HG03378 (cell line): ENCODE measurements around the gene MPLKIP.
"Not testable (repeated sequence)": the region's sequence is repeated elsewhere in the genome, so short reads cannot be mapped to it uniquely, and the experiment has no call there.

Experiments used
- ATAC-seq: cut with Tn5 transposase; IDR thresholded peaks from one replicate; pipeline ENCODE4 v1.9.1; 2021; ENCODE audit warnings: mild to moderate bottlenecking, moderate library complexity; ENCODE audit not compliant: unreplicated experiment

MPLKIP gene

DNA sequence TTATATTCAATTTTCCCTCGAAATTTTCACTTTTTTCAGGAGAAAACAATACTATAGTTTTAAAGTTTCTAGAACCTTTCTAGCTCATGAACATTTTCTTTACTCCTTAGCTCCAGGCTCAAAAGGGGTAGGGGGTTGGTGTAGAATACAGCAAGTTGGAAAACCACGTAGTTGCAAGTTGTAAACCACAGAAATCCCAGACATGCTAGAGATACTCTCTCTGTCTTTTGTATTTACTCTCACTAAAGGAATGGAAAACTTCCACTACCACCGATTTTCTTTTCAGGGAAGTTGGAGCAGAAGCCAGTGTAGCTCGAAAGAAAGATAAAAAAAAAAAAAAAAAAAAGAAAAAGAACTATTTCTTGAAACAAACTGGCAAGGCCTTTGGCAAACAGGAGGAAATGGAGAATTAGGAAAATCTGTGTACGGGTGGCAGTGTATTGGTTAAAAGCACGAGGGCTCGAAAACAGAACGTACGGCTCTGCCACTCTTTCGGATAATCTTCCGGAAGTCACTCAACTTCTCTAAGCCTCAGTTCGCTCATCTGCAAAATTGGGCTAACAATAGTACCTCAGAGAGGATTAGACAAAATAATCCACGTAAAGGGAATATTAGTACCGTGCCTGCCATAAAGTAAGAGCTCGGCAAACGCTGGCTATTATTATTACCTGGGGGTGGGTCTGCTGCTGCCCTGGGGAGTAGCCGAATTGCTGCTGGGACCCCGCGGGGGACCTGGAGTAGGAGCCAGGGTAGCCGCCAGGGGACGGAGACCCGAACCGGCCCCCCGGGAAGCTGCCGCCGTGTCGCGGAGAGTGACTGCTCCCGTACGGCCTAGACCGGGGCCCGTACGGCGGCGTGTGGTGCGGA, 628 bp downstream of the MPLKIP start:
- peak; percentile 14 for ATAC-seq

DNA sequence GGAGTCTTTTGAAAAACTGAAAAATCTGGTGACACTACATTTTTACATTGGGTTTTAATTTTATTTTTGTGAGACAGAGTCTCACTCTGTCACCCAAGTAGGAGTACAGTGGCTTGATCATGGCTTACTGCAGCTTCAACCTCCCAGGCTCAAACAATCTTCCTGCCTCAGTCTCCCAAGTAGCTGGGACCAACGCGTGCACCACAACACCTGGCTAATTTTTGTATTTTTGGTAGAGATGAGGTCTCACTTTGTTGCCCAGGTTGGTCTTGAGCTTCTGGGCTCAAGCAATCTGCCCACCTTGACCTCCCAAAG, 11.5 kb downstream of the MPLKIP start:
- ATAC-seq: no peak

DNA sequence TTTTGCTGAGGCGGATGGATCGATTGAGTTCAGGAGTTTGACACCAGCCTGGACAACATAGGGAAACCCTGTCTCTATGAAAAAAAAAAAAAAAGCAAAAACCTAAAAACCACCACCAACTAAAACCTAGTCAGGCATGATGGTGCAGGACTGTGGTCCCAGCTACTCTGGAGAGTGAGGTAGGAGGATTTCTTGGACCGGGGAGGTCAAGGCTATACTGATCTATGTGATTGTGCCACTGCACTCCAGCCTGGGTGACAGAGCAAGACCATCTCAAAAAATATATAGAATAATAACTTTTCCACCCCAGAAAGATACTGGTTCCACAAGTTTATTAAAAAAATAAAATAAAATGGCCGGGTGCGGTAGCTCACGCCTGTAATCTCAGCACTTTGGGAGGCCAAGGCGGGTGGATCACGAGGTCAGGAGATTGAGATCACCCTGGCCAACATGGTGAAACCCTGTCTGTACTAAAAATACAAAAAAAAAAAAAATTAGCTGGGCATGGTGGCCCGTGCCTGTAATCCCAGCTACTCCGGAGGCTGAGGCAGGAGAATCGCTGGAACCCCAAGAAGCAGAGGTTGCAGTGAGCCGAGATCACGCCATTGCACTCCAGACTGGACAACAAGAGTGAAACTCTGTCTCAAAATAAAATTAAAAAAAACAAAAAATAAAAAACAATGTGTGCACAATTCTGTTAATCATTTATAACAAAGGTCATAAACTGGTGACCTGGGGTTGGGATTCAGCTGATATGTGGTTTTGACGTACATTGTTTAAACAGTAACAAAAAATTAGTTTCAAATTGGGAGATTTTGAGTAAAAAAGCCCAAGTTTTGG, 12.1 kb downstream of the MPLKIP start:
- not testable (repeated sequence) for ATAC-seq

DNA sequence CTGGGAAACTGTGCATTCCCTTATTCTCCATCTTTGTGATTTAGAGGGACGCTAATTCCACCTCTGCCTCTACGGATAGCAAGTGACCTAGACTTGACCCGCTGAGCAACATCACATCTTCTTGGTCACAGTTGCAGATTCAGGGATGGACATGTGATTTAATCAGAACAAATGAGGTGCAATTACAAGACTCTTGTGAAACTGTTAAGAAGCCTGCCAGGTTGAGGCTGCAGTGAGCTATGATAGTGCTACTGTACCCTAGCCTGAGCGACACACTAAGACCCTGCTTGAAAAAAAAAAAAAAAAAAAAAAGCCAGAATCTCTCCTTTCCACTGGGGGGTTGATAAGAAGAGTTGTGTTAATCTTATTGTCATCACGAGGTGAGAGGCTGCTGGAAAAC, 14.4 kb downstream of the MPLKIP start:
- no peak for ATAC-seq

DNA sequence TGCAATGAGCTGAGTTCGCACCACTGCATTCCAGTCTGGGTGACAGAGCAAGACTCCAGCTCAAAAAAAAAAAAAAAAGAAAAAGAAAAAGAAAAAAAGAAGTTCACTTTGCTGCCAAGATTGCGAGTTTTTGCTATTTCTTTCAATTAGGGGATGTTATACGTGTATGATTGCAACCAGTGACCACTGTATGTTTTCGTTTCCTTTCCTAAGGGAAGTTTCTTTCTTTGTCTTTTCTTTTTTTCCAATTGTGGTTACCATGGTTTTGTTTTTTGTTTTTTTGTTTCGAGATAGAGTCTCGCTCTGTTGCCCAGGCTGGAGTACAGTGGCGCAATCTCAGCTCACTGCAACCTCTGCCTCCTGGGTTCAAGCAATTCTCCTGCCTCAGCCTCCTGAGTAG, 16.2 kb downstream of the MPLKIP start:
- not testable (repeated sequence) for ATAC-seq

DNA sequence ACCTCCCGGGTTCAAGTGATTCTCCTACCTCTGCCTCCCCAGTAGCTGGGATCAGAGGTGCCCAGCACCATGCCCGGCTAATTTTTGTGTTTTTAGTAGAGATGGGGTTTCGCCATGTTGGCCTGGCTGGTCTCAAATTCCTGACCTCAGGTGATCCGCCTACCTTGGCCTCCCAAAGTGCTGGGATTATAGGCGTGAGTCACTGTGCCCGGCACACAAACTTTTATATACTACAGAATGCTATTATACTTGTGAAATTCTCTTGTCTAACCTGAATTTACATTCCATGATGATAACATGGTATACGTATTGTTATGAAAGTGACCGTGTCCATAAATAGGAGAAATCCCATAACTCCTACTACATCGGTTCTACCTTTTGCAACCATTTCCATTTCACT, 17.2 kb downstream of the MPLKIP start:
- ATAC-seq: not testable (repeated sequence)

DNA sequence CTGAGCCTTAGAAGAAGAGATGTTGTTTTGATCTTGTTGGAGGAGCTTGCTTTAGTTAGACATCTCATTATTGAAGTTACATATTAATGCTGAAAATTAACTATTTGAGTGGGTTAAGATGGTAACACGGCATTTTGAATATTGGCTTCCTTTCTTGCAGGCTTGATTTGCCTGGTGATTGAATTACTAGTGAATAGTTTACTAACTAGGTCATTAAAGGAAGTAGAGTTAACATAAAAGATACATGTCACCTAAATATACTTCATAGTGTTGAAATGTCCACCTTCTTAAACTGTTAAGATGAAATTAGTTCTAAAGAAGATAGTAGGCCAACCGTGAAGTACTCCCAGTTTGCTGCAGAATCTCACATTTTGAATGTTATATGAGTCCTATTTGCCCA, 18.5 kb downstream of the MPLKIP start:
- ATAC-seq: no peak

DNA sequence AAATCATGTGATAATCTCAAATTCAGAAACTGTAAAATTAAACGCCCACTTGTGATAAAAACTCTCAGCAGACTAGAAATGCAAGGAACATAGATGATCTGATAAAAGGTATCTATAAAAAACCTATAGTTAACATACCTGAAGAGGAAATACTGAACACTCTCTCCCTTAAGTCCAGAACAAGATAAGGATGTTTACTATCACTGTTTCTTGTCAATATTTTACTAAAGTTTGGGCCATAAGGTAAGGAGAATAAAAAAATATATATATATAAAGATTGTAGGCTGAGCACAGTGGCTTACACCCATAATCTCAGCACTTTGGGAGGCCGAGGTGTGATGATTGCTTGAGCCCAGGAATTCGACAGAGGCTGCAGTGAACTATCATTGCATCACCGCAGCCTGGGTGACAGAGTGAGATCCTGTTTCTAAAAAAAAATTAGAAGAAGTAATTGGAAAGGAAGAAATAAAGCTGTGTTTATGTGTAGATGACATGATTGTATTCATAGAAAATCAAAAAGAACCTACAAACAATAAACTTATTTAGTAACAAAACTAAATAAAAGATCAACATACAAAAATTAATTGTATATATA, 28.4 kb downstream of the MPLKIP start:
- no peak for ATAC-seq

DNA sequence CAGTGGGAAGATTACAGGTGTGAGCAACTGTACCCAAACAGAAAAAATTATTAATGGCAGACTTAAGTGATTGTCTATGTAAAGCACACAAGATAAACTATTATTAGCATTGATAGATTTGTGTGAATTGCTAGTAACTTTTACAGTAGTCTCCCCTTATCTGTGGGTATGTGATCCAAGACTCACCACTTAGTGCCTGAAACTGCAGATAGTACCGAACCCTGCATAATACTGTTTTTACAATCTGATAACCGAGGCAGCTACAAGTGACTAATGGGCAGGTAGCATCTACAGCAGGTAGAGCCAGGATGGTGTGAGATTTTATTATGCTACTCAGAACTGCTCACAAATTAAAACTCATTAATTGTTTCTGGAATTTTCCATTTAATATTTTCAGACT, 31.5 kb downstream of the MPLKIP start:
- no peak for ATAC-seq

DNA sequence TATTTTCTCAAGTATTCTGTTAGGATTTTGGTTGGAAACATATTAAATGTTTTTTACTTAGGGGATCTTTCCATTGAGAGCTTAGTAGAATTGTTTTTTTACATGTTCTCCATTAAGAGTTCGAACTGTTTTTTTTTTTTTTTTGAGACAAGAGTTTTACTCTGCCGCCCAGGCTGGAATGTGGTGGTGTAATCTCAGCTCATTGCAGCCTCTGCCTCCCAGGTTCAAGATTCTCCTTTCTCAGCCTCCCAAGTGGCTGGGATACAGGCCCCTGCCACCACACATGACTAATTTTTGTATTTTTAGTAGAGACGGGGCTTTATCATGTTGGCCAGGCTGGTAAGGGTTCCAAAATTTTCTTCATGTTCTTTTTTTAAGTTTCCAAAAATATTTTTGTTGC, 33.2 kb downstream of the MPLKIP start:
- no peak for ATAC-seq

DNA sequence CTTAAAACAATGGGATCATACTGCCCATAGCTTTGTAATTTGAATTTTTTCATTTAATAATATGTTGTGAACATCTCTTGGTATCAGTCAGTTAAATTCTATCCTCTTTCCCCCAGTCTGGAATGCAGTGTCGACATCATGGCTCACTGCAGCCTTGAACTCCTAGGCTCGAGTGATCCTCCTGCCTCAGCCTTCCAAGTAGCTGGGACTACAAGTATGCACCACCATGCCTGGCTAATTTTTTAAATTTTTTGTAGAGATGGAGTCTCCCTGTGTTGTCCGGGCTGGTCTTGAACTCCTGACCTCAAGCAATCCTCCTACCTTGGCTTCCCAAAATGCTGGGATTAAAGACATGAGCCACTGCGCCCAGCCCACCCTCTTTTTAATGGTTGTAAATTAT, 34.6 kb downstream of the MPLKIP start:
- no peak for ATAC-seq

DNA sequence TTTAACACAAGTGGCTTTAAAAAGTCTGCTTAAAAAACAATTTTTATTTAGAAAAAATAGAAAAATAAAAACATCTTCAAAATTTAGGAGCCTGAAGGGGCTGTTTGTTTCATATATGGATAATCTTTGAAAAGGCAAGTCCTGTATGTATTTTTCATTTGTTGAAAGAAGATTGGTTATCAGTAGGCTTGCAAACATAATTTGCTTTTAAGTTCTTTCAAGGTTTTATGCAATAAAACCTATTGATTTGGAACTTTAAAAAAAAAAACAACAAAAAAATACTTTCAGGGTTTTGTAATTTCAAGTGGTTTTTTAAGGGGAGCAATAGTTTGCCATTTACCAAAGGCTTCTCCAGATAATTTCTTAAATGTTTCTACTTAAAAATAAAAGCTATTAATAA, 35.6 kb downstream of the MPLKIP start:
- ATAC-seq: no peak

DNA sequence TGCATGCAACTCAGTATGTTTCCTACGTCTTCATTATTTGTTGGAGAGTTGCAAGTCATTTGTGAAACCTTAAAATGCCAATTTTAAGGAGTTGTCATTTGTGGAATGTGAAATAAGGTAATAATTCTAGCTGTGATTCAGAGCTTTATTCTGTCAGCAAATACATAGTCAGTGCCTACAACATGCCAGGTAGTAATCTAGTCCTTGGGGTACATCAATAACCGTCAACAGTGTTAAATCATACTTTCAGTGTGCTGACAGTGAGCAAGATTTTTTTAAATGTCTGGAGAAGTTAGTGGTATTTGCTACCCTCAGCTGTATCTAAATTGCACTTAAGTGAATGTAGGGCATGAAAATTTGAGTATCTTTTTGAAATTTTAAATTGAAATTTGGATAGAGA, 36.7 kb downstream of the MPLKIP start:
- ATAC-seq: no peak

DNA sequence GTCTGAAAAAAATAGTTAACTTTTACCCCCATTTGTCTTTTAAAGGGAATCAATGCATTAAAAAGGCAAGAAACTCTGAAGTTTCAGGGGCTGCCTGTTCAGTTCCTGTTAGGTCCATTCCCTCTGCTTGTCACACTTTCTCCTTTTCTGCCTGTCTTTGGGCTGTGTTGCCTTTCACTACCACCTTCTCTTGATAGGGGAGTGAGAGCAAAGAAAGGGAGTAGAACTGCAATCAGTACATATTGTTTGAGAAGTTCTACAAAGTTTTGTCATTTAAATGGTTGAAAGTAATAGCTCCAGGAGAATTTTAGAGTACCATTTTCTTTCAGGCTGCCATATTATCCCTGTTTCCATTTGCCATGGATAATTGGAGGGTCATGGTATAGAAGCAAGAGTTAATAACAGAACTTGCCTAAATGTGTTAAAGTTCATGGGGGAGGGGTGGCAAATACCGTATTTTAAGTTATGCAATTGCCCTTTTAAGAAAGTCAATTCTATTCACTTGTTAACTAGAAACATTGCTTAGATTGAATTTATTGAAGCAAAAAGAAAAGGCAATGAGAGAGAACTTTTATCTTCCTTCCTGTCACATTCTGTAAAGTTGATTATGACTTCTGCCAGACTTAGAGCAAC, 38.6 kb downstream of the MPLKIP start:
- no peak for ATAC-seq

DNA sequence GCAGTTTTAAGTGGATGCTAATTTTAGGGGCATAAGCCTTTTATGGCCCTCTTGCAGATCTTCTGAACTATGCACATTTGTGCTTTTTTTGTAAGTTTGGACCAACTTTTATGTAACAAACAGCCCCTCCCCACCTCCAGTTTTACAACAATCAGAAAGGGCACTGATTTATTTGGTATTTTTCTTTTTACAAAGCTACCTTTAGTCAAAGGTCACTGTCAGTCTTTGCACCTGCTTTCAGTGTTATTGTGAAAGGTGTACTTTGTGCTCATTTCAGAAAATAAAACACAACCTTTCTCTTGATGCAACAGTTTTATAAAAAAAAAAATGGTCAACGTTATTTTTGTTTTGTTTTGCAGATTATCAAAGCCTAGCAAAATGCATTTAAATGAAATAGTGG, 39.2 kb downstream of the MPLKIP start:
- ATAC-seq: no peak

DNA sequence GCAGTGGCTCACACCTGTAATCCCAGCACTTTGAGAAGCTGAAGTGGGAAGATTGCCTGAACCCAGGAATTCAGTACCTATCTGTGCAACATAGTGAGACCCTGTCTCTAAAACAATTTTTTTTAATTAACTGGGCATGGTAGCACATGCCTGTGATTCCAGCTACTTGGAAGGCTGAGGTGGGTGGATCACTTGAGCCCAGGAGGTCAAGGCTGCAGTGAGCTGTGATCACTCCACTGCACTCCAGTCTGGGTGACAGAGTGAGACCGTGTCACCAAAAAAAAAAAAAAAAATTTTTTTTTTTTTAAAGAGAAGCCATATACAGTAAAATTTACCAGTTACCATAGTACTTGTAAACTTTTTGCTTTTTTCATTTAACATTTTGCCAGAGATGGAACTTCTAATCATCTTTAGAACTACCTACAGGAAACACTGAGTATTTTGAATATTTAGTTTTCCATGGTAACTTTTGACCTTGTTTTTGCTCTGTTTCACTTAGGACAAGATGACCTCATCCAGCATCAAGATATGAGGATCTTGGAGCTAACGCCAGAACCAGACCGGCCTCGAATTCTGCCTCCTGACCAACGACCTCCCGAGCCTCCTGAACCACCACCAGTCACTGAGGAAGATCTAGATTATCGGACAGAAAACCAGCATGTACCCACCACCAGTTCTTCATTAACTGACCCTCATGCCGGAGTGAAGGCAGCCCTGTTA, 40.6 kb downstream of the MPLKIP start:
- ATAC-seq: no peak

DNA sequence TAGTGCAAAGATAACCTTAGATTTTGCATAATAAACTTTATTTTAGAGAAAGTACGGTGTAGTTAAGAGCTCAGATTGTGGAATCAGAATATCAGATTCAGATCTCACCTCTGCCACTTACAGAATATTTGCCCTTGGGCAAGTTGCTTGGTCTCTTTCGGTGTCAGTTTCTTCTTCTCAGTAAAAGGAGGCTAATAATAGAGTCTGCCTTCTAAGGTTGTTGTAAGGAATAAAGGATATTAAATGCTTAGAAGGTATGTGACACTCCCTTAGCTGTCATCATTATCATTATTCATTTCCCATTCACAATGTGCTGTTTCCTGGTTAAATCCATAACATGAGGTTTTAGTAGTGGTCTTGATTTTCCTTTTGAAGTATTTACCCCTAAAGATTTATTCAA, 42.2 kb downstream of the MPLKIP start:
- ATAC-seq: no peak

DNA sequence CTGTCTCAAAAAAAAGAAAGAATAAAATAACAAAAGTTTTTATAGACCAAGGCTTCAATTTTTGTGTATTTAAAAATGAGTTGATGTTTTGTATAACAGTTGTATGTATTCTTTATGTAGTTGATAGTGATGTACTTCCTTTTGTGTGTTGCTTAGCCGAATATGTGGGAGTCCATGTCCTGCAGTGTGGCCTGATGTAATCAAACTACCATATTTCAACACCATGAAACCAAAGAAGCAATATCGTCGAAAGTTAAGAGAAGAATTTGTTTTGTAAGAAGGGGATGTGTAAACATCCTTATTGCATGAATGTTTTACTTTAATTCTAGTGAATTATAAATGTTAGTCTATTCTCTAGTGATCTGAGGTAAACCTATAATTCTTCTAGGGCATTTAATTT, 56.6 kb downstream of the MPLKIP start:
- ATAC-seq: no peak
